ENCODE data around the gene HINT2. TPM values are rescaled to one million over a fixed set of nuclear protein-coding genes. Genes with fewer than 3 reads are reported as not detected.

Gene HINT2
- total RNA-seq, 1 experiment from 2014 or later: 110 TPM

DNA sequence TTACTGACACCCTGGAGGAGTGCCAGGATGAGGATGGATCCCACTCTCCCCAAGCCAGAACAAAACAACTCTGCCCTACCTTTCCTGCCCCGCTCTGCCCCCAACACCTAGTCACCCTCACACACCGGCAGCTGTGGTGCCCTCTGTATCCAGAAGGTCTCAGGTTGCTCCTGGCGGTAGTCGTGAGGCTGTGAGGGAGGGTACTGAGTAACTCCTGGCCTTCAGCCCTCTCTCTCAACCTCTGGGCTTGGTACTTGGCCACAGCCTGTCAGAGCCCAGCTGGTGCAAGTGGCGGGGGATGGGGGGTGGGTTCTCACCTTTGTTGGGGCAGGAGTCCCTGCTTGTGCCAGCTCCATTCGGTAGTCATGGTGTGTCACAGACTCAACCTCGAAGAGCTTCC is 4.7 kb downstream of the HINT2 start:
- TF ChIP-seq, protein P1, sequence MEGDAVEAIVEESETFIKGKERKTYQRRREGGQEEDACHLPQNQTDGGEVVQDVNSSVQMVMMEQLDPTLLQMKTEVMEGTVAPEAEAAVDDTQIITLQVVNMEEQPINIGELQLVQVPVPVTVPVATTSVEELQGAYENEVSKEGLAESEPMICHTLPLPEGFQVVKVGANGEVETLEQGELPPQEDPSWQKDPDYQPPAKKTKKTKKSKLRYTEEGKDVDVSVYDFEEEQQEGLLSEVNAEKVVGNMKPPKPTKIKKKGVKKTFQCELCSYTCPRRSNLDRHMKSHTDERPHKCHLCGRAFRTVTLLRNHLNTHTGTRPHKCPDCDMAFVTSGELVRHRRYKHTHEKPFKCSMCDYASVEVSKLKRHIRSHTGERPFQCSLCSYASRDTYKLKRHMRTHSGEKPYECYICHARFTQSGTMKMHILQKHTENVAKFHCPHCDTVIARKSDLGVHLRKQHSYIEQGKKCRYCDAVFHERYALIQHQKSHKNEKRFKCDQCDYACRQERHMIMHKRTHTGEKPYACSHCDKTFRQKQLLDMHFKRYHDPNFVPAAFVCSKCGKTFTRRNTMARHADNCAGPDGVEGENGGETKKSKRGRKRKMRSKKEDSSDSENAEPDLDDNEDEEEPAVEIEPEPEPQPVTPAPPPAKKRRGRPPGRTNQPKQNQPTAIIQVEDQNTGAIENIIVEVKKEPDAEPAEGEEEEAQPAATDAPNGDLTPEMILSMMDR (IDR thresholded peaks at IDR 0.05; ENCODE audit: insufficient read depth in 1 of 2, low read depth in 1 of 2, low read length in 1 of 2, severe bottlenecking in 1 of 2, unreplicated experiment in 1 of 2): no peak
- no peak for DNase-seq
- no peaks in the 10 kb centered on the region for H3K27me3 Mint-ChIP-seq (ENCODE audit: insufficient read depth, unreplicated experiment)
- no peaks in the 10 kb centered on the region for H3K27me3 ChIP-seq (replicated peaks; ENCODE audit: control insufficient read depth, insufficient read depth, low read length)
- no peaks in the 10 kb centered on the region for H3K9me3 ChIP-seq
- H3K4me3 ChIP-seq (ENCODE audit: low read depth, low read length): no peak overlapping the region
- ChIA-PET POLR2A (no interaction called here), CTCF (no interaction called here)
- no peaks in the 10 kb centered on the region for H3K36me3 ChIP-seq (ENCODE audit: control insufficient read depth, insufficient read depth, low read length)
- no peak overlapping the region for H3K27ac Mint-ChIP-seq (ENCODE audit: unreplicated experiment)
- peaks cover 20% of the 10 kb centered on the region for H3K4me1 ChIP-seq
- H3K9me3 Mint-ChIP-seq (ENCODE audit: unreplicated experiment): no peaks in the 10 kb centered on the region
- H3K4me3 Mint-ChIP-seq (ENCODE audit: unreplicated experiment): no peak overlapping the region
- peaks cover 35% of the 10 kb centered on the region for H3K36me3 Mint-ChIP-seq (ENCODE audit: insufficient read depth, unreplicated experiment)
- intact Hi-C loops (cut with micrococcal nuclease; ENCODE audit: unreplicated experiment): no loop called here
- H3K4me1 Mint-ChIP-seq (ENCODE audit: low read depth, unreplicated experiment): peaks cover 14% of the 10 kb centered on the region
- BruUV-seq (replicated peaks): no TSS peak

DNA sequence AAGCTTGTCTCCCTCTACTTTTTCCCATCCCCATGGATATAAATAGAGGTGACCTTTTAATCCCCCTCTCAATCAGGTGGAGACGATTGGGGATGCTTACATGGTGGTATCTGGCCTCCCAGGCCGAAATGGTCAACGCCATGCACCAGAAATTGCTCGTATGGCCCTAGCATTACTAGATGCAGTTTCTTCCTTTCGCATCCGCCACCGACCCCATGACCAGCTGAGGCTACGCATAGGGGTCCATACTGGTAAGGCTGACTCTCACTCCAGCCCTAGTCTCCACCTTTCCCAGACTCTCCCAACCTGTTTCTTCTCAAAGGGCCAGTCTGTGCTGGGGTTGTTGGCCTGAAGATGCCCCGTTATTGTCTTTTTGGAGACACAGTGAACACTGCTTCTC is 6.4 kb downstream of the HINT2 start:
- Histone ChIP-seq H3K36me3 (ENCODE audit: control insufficient read depth, insufficient read depth, low read length) (no peaks in the 10 kb centered on the region), H3K4me3 (ENCODE audit: low read depth, low read length) (no peak overlapping the region), H3K27me3 (replicated peaks; ENCODE audit: control insufficient read depth, insufficient read depth, low read length) (no peaks in the 10 kb centered on the region), H3K9me3 (no peaks in the 10 kb centered on the region), H3K4me1 (peaks cover 12% of the 10 kb centered on the region)
- Mint-ChIP-seq H3K4me1 (ENCODE audit: low read depth, unreplicated experiment) (peaks cover 5% of the 10 kb centered on the region), H3K4me3 (ENCODE audit: unreplicated experiment) (no peak overlapping the region), H3K36me3 (ENCODE audit: insufficient read depth, unreplicated experiment) (peaks cover 26% of the 10 kb centered on the region), H3K9me3 (ENCODE audit: unreplicated experiment) (no peaks in the 10 kb centered on the region), H3K27ac (ENCODE audit: unreplicated experiment) (no peak overlapping the region), H3K27me3 (ENCODE audit: insufficient read depth, unreplicated experiment) (no peaks in the 10 kb centered on the region)
- no peak for DNase-seq
- BruUV-seq (replicated peaks): no TSS peak
- POLR2A ChIA-PET: no interaction called here
- intact Hi-C loops (cut with micrococcal nuclease; ENCODE audit: unreplicated experiment): no loop called here
- TF ChIP-seq, protein P1 (IDR thresholded peaks at IDR 0.05; ENCODE audit: insufficient read depth in 1 of 2, low read depth in 1 of 2, low read length in 1 of 2, severe bottlenecking in 1 of 2, unreplicated experiment in 1 of 2): no peak
- CTCF ChIA-PET: no interaction called here

GRCh38 chr9:35806101-35806500 is 8.7 kb downstream of the HINT2 start:
- Histone ChIP-seq H3K27me3 (replicated peaks; ENCODE audit: control insufficient read depth, insufficient read depth, low read length) (no peaks in the 10 kb centered on the region), H3K4me3 (ENCODE audit: low read depth, low read length) (no peak overlapping the region), H3K36me3 (ENCODE audit: control insufficient read depth, insufficient read depth, low read length) (no peaks in the 10 kb centered on the region), H3K4me1 (peaks cover 14% of the 10 kb centered on the region), H3K9me3 (no peaks in the 10 kb centered on the region)
- TF ChIP-seq, protein P1 (IDR thresholded peaks at IDR 0.05; ENCODE audit: insufficient read depth in 1 of 2, low read depth in 1 of 2, low read length in 1 of 2, severe bottlenecking in 1 of 2, unreplicated experiment in 1 of 2): no peak
- Mint-ChIP-seq H3K36me3 (ENCODE audit: insufficient read depth, unreplicated experiment) (peaks cover 24% of the 10 kb centered on the region), H3K4me3 (ENCODE audit: unreplicated experiment) (no peak overlapping the region), H3K4me1 (ENCODE audit: low read depth, unreplicated experiment) (peaks cover 12% of the 10 kb centered on the region), H3K27me3 (ENCODE audit: insufficient read depth, unreplicated experiment) (no peaks in the 10 kb centered on the region), H3K9me3 (ENCODE audit: unreplicated experiment) (no peaks in the 10 kb centered on the region), H3K27ac (ENCODE audit: unreplicated experiment) (no peak overlapping the region)
- BruUV-seq (replicated peaks): no TSS peak
- no peak for DNase-seq
- CTCF ChIA-PET: interaction anchor here (1.0 kb wide), 1 partner anchor 16 kb away, joined by 4 read pairs; no protein-coding TSS in a partner anchor
- intact Hi-C loops (cut with micrococcal nuclease; ENCODE audit: unreplicated experiment): no loop called here
- POLR2A ChIA-PET: no interaction called here

All from Caco-2 (cell line).